NCI-H510A (cell line): ENCODE results near the gene RGL1.
"Not testable (repeated sequence)": the region's sequence is repeated elsewhere in the genome, so short reads cannot be mapped to it uniquely, and the experiment has no call there.

Experiments used
- DNase-seq: peaks from one replicate; lab custom pipeline; 2025; lab: John Stamatoyannopoulos, UW

RGL1 gene

DNA sequence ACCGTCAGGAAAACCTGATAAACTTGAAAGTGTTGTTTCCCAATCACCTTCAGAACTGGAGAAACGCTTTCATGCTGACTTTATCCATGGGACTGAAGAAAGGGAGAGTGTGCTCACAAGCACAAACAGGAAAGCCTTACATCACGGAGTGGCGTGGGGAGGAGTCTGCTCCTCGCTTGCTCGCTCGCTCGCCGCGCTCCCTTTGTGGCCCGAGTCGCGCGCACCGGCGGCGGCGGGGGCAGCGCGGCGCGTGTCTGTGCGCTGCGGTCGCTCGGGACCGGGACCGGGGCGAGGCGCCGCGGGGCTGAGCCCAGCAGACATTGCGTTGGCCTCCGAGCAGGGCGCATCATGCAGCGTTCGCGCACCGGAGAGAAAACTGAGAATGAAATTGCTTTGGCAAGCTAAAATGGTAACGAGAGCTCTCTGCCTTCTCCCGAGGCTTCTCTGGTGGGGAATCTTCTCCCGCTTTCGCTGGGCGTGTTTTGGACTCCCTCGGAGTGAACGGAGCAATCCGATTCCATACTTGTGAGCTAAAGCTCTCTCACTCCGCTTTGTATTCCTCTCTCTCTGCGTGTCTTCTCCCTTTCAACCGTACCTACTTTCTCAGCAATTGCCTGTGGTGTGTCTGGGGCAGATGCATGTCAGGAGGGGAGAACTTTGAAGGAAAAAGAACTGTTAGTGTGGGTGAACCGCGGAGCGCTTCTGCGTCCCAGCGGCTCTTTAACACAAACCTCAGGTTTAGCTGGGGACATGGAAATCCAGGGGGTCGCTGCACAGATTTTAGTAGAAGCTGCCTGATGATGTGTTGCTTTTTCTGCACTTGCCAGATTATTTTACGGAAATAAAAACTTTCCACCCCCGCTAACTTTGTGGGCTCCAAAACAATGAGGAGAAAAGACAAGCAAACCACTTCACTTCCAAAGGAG is at the start of gene RGL1:
TSS of gene RGL1 (plus strand) at position 205 of the 926 bp plus-strand sequence. CDS start at position 383, 178 bp downstream.
- peak; percentile 25 for DNase-seq

GRCh38 chr1:183756326-183756725 is 48.6 kb upstream of the RGL1 start:
- DNase-seq: no peak

- no peak for DNase-seq
Observed at GRCh38 chr1:183757061-183757460, 47.9 kb upstream of the RGL1 start.

DNA sequence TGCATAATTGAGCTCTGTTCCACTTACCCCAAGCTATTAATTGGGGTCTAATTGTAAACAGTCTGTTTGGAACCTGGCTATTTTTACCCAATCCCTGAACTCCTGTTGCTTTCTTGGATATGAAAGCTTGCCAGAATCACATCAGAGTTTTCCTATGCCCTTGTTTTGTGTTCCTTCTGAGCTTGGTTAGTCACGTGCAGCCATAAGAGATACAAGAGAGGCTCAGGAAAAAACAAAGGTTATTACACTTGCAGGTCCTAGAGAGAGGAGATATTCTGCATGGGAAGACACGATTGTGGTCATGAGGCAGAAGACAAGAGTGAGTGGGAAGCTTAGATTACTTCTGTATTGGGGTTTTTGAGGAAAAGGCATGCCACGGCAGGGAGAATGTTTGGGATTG is 46.0 kb upstream of the RGL1 start:
- no peak for DNase-seq

DNA sequence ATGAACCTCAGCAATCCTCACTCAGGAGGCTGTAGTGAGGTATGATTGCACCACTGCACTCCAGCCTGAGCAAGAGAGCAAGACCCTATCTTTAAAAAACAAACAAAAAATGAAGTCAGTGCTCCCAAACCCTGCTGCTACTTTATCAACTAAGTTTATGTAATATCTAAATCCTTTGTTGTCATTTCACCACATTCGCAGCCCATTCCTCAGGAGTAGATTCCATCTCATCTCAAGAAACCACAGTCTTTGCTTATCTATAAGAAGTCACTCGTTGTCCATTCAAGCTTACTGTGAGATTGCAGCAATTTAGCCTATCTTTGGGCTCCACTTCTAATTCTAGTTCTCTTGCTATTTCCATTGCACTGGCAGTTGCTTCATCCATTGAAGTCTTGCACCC is 44.3 kb upstream of the RGL1 start:
- DNase-seq: no peak

DNA sequence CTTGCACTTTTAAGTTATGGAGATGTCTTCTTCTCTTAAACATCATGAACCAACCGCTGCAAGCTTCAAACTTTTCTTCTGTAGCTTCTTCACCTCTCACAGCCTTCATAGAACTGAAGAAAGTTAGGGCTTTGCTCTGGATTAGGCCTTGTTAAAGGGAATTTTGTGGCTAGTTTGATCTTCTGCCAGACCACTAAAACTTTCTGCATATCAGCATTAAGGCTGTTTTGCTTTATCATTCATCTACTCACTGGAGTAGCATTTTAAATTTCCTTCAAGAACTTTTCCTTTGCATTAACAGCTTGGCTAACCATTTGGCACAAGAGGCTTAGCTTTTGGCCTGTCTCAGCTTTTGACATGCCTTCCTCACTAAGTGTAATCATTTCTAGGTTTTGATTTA is 43.0 kb upstream of the RGL1 start:
- no peak for DNase-seq

GRCh38 chr1:183762856-183763255 is 42.1 kb upstream of the RGL1 start:
- not testable (repeated sequence) for DNase-seq

GRCh38 chr1:183764981-183765380 is 39.9 kb upstream of the RGL1 start:
- DNase-seq: no peak

- no peak for DNase-seq
Observed at GRCh38 chr1:183769956-183770815, 34.7 kb upstream of the RGL1 start.

GRCh38 chr1:183770816-183771128 is 34.1 kb upstream of the RGL1 start:
- no peak for DNase-seq

GRCh38 chr1:183773482-183774274 is 31.2 kb upstream of the RGL1 start:
- DNase-seq: no peak

DNA sequence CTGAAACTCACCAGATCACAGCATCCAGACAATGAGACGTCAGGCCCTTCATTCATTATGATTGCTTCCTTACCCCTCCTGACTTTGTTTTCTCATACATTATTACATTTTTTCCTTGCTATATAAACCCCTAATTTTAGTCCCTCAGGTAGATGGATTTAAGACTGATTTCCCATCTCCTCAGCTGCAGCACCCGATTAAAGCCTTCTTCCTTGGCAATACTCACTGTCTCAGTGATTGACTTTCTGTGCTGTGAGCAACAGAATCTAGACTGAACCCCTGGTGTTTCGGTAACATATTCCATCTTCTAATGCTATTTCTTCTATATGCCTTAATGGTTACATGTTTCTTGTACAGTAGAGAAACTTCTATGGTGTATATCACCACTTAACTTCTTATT is 30.0 kb upstream of the RGL1 start:
- DNase-seq: no peak

DNA sequence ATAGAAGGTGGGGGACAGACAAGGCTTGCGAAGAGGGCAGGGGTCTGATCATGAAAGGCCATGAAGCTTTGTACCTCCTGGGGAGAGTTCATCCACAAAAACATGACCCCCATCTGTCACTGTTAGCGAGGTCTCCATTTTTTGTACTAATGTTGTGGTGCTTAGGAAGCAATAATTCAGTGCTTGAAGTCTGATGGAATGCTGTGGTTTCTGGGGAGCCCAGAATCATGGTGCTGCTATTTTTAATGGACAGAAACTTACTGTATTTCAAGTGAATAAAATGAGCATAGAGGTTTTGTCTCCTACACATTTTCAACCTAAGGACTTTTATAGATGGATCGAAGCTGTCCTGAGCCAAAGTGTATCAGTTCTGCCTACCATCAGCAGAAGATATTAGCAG is 28.2 kb upstream of the RGL1 start:
- no peak for DNase-seq

DNA sequence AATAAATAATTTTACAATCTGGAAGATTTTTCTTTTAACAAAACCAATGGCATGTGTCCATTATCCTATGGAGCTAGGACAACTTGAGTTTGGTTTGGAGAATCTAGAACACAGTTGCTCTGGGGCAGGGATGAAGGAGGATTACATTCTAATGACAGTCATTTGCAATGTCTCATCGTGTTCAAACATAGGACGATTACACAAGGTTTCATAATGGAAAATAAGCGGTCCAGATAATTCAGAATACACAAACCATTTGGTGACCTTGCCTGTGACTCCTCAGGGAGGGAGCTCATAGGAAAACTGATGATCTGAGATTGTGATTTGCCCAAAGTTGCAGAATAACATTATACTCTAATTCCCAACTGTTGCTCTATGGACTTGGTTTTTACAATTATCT is 27.6 kb upstream of the RGL1 start:
- DNase-seq: no peak

DNA sequence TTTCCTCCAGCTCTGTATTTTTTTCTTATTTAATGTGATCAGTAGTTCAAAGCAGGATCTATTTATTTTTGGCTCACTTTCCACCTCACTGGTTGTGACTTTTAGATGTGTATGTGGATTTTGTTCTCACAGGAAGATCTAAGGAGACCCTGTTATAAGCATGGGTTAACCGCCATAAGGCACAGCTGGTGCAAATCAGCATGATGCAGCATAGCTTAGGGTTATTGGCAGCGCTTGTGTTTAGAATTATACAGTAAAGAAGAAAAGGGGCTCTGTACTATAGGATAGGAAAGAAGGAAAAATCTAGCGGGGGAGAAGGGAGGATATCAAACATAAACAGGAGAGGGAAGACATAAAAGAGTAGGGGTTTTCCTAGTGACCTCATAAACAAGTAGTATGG is 26.9 kb upstream of the RGL1 start:
- DNase-seq: no peak

DNA sequence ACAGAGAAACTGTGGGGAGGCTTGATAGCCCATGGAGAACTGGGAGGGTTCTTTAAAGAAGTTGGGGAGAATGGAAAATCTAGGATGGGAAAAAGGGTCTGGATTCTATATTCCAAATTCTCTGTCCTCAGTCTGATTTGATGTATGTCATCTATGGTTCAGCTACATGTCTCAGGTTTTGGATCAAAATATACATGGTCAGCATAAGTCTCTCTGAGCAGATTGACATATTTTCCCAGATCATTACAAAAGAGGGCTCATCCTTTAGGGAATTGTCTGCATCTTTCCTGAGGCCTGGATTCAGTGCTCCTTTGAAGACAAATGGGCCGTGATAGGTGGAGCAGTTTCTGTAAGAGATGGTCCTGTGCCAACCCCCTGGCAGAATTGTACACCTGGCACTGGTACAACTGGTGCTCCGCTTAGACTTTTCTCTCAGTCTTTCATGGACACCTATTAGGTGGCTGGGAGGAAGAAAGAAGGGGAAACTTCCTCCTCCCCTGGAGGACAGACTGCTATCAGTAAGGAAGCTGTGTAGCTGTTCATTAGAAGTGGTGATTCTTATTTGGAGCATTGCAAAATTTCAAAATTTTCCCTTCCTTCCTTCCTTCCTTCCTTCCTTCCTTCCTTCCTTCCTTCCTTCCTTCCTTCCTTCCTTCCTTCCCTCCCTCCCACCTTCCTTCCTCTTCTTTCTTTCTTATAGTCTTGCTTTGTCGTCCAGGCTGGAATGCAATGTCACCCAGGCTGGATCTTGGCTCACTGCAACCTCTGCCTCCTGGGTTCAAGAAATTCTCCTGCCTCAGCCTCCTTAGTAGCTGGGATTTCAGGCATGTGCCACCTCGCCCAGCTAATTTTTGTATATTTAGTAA is 26.1 kb upstream of the RGL1 start:
- DNase-seq: no peak

- DNase-seq: peak; percentile 16
Observed at GRCh38 chr1:183780159-183780558, 24.8 kb upstream of the RGL1 start.

DNA sequence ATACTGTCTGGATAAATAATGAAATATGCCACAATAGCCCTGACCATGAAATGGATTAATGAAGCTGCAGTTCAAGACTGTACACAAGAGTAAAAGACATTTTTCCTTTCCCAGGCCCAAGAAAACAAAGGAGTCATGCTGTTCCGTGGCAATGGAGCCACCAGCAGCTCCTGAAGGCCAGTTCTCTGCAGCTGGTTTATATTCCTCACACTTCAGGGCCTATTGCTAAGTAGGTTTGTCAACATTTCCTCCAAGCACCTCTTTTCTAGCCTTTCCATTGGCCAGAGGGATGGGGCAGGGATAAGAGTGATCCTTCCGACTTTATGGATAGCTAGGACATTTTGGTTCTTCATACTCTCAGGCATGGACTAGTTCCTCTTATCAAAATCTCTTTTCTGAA is 24.2 kb upstream of the RGL1 start:
- DNase-seq: peak; percentile 34

- DNase-seq: no peak
Observed at GRCh38 chr1:183783342-183783741, 21.6 kb upstream of the RGL1 start.

DNA sequence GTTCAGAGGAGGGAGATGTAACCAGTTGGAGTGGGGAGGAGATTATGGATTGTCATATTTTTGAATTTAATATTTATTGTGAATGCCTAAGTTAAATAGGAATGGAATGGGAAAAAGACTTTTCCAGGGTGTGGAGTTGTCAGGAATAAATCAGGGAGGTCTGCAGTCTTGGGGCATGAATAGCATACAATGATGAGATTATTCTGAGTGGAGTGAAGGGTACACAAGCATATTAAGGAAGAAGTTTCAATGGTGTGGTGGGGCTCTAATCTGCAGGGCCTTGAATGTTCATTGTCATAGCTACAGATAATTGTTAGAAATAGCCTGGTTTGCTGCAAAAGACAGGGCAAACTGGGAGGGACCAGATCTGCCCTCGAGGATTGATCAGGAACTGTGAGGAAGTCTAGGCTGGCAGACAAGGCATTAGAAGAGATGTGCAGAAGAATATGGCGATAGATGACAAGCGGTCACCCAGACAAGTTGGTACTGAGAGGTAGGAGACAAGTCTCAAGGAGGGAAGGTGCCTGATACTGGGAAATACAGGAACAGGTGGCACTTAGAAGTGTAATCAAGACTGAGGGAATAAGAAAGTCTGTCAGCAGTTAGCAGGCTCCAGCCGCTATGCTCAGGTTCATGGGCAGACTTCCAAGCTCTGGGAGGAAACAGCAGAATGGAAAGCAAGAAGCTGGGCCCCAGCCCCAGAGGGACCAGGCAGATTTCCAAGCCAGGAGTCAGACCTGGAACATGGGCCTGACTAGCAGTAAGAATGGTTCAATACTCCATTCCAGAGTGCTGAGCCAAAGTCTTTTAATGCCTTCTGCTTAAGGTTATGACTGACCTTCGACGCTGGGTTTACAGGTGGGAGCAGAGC is 20.9 kb upstream of the RGL1 start:
- no peak for DNase-seq
